A673 (cell line): ENCODE data around the gene C1orf174.

ENCODE experiments used
- EZH2 ChIP-seq: fragments of 200-600 bp; sonication (generic); IDR thresholded peaks from 2 replicates; pipeline ENCODE4 v1.6.1; 2017; ENCODE audit warnings: borderline replicate concordance, low read depth, mild to moderate bottlenecking, mixed read lengths, antibody characterized with exemption, low read length; ENCODE audit not compliant: poor library complexity, severe bottlenecking
- TF ChIP-seq, protein P1 (sequence below): fragments of 300-800, 200-600 bp; sonication (generic); conservative IDR thresholded peaks from 2 replicates; pipeline ENCODE4 v1.5.1; 2017; ENCODE audit warnings: low read depth, mild to moderate bottlenecking, antibody characterized with exemption, low read length, moderate library complexity, mixed read lengths

GRCh38 chr1:3900969-3901529 lies 977 bp upstream of the C1orf174 start:
- TF ChIP-seq, protein P1, sequence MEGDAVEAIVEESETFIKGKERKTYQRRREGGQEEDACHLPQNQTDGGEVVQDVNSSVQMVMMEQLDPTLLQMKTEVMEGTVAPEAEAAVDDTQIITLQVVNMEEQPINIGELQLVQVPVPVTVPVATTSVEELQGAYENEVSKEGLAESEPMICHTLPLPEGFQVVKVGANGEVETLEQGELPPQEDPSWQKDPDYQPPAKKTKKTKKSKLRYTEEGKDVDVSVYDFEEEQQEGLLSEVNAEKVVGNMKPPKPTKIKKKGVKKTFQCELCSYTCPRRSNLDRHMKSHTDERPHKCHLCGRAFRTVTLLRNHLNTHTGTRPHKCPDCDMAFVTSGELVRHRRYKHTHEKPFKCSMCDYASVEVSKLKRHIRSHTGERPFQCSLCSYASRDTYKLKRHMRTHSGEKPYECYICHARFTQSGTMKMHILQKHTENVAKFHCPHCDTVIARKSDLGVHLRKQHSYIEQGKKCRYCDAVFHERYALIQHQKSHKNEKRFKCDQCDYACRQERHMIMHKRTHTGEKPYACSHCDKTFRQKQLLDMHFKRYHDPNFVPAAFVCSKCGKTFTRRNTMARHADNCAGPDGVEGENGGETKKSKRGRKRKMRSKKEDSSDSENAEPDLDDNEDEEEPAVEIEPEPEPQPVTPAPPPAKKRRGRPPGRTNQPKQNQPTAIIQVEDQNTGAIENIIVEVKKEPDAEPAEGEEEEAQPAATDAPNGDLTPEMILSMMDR = no peak
- TF ChIP-seq EZH2 = no peak
